HG02623 (cell line): ENCODE results near the gene CEACAM6.
"Not testable (repeated sequence)": the region's sequence is repeated elsewhere in the genome, so short reads cannot be mapped to it uniquely, and the experiment has no call there.

Experiments used
- ATAC-seq: cut with Tn5 transposase; IDR thresholded peaks from one replicate; pipeline ENCODE4 v1.9.1; 2021; ENCODE audit warnings: moderate library complexity; ENCODE audit not compliant: unreplicated experiment

The CEACAM6 gene

GRCh38 chr19:41755328-41755913 lies at the start of gene CEACAM6:
CEACAM6 (plus strand) TSS chr19:41755530; CDS start chr19:41755639, 109 bp downstream.
- ATAC-seq: no peak

DNA sequence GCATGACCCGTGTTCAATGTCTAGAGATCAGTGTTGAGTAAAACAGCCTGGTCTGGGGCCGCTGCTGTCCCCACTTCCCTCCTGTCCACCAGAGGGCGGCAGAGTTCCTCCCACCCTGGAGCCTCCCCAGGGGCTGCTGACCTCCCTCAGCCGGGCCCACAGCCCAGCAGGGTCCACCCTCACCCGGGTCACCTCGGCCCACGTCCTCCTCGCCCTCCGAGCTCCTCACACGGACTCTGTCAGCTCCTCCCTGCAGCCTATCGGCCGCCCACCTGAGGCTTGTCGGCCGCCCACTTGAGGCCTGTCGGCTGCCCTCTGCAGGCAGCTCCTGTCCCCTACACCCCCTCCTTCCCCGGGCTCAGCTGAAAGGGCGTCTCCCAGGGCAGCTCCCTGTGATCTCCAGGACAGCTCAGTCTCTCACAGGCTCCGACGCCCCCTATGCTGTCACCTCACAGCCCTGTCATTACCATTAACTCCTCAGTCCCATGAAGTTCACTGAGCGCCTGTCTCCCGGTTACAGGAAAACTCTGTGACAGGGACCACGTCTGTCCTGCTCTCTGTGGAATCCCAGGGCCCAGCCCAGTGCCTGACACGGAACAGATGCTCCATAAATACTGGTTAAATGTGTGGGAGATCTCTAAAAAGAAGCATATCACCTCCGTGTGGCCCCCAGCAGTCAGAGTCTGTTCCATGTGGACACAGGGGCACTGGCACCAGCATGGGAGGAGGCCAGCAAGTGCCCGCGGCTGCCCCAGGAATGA lies 48.4 kb upstream of the CEACAM6 start:
- no peak for ATAC-seq

GRCh38 chr19:41707502-41707812 lies 47.9 kb upstream of the CEACAM6 start:
- no peak for ATAC-seq

DNA sequence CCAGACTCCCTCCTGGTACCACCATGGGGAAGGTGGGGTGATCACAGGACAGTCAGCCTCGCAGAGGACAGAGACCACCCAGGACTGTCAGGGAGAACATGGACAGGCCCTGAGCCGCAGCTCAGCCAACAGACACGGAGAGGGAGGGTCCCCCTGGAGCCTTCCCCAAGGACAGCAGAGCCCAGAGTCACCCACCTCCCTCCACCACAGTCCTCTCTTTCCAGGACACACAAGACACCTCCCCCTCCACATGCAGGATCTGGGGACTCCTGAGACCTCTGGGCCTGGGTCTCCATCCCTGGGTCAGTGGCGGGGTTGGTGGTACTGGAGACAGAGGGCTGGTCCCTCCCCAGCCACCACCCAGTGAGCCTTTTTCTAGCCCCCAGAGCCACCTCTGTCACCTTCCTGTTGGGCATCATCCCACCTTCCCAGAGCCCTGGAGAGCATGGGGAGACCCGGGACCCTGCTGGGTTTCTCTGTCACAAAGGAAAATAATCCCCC lies 47.4 kb upstream of the CEACAM6 start:
- ATAC-seq: no peak

- no peak for ATAC-seq
These were observed 46.8 kb upstream of the CEACAM6 start, which contains the start of gene CEACAM5 for GRCh38 chr19:41708481-41708880. CEACAM5 (plus strand) TSS chr19:41708626; CDS start chr19:41708732, 106 bp downstream.

DNA sequence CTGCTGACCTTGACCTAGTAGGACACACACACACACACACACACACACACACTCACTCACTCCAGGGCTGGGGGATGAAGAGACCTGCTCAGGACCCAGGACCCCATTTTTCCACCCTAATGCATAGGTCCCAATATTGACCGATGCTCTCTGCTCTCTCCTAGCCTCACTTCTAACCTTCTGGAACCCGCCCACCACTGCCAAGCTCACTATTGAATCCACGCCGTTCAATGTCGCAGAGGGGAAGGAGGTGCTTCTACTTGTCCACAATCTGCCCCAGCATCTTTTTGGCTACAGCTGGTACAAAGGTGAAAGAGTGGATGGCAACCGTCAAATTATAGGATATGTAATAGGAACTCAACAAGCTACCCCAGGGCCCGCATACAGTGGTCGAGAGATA lies 45.8 kb upstream of the CEACAM6 start:
- not testable (repeated sequence) for ATAC-seq

GRCh38 chr19:41709951-41710645 lies 45.2 kb upstream of the CEACAM6 start:
- ATAC-seq: no peak

DNA sequence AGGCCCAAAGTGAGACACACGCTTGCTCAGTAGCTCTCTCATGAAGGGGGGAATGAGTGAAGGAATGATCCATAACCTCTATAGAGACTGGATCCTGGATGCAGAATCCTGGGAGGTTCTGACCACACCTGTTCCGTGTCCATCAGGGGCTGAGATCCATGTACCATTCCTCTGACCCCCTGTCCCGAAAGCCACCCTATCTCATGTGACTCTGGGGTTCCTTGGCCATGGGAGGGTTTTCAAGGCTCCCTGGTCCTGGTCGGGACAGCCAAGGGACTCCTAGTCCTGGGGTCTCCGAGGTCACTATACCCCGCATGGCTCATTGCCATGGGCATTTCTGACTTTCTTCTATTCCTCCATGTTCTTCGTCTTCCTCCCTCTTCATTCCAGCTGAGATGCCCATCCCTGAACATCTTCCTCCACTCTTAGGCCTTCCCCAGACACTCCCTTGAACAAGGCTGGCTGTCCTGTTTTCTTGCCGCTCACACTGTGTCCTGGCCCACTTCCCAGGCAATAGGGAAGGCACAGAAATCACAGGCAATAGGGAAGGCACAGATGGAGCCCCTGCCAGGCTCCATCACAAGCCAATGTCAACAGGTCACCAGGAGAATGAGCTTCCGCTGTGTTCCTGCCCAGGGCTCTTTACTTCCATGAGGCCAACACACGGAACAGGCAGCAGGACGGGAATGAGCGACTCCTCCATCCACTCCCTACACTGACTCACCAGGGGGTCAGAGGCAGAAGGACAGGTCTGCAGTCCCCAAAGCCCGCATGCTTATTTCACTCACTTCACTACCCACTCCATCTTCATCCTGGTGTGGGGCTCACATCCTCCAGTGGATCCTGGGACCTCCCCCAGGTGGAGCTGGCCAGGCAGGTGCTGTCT lies 43.7 kb upstream of the CEACAM6 start:
- no peak for ATAC-seq

DNA sequence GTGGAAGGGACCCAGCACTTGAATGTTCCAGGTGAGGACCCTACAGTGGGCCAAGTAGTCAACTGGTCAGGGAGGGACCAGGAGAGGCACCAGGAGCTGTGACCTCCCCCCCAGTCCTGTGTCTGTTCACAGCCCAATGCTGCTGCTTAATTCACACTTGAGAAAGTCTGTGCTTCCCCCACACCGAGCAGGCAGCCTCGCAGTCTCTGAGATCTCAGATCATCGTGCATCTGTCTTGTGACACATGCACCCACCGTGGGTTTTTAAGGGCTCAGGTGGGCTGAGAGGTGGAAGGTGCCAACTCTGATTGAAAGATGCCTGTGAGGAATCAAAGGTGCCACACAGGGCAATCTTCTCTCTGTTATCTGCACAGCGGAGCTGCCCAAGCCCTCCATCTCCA lies 40.7 kb upstream of the CEACAM6 start:
- no peak for ATAC-seq

- ATAC-seq: no peak
These were observed 36.6 kb upstream of the CEACAM6 start for GRCh38 chr19:41718761-41719160.

DNA sequence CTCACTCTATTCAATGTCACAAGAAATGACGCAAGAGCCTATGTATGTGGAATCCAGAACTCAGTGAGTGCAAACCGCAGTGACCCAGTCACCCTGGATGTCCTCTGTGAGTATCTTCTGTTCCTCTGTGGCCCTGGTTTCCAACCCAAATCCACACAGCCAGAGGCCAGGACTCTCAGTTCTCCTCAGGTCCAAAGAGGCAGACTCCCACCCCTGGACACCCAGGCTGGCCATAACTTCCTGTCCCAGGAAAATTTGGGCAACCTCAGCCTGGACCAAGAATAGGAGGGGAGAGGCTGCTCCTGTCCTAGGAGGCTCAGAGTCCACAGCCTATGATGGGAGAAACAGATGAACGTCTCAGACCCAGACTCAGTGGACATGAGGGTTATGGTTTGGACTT lies 35.2 kb upstream of the CEACAM6 start:
- no peak for ATAC-seq

DNA sequence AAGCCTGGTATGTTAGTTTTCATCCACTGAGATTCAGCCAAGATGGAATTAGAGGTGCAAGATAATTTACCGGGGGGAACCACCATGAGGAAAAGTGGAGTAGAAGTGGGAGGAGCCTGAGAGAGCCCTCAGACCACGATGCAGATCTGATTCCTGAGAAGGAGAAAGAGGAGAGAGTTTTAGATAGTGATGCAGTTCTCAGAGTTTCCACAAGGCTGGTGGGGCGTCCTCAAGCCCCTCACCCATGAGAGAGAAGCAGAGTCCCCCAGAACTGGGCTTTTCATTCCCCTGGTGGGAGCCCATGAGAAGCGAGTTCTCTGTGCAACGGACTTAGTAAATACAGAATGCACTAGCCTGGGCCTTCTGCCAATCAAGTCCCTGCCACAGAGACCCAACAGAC lies 28.8 kb upstream of the CEACAM6 start:
- no peak for ATAC-seq

GRCh38 chr19:41734156-41734555 lies 21.2 kb upstream of the CEACAM6 start:
- no peak for ATAC-seq

DNA sequence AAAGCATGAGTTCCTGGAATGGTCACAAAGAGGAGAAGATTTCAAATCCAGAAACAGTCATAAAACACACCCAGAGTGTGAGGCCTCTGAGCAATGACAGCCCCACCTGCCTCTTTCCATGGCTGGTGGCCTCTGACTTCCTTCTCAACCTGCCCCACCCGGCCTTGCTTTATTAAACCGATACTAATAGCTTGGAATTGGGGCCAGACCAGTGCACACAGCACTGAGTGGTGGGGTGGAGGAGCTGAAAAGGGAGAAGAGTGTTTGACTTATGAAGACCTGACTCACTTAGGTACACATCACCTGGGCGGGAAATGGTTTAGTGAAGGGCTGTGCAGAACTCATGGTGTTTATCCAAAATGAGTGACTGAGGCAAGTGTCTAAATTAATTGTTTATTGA lies 20.7 kb upstream of the CEACAM6 start:
- ATAC-seq: no peak

GRCh38 chr19:41735071-41735600 lies 20.2 kb upstream of the CEACAM6 start:
- no peak for ATAC-seq

- no peak for ATAC-seq
These were observed 16.0 kb upstream of the CEACAM6 start for GRCh38 chr19:41739361-41739760.

DNA sequence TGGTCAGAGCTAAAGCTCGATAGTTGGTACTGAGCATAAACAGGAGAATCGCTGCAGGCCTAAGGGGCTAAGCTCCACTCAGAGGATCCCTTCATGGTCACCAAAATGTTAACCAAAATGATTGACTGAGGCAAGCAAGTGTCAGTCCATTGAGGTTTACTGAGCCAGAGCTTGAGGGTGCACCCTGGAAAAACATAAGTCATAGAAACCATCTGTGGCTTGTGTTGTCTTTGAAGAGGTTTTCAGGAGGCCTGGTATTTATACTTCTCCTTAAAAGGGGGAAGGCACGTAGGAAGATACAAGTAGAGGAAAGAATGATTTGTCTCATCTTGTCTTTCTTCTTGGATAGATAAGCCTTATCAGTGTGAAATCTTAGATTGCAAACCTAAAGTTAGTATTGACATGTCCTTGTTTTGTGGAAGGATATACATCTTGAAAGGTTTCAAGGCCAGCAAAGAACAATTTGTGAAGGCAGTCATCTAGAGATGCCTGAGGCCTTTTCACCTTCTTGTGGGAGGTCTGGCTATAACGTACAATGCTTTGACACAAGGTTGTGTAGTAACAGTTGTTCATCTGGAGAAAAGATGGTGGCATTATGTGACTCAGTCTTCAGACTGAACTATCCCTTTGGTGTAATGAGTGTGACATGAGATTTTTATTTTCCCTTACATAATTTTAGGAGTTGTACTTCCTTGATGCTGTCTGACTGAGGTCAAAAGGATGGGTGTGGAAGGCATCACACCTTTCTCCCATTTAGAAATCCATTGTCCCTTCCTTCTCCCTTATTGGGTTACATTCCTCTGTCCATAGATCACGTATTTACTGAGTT lies 14.7 kb upstream of the CEACAM6 start:
- ATAC-seq: no peak

DNA sequence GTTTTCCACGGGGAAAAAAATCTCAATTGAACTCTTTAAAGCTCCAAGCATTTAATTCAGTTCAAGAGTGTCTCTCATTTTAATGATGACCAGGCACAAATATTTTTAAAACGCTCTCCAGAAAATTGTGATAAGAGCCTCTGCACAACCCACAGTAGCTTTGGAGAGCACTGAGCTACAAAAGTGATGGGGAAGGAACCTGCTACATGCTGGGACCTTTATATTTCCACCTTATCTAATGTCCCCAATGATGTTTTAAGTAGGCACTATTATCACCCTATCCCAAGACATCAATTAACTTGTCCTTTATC lies 14.1 kb upstream of the CEACAM6 start:
- ATAC-seq: no peak

- ATAC-seq: no peak
These were observed 10.5 kb upstream of the CEACAM6 start for GRCh38 chr19:41744850-41745249.

- ATAC-seq: no peak
These were observed 9.6 kb upstream of the CEACAM6 start for GRCh38 chr19:41745756-41746155.
